HEK293T (cell line): ENCODE results near the gene IL21R.

ENCODE experiments used
- ARNT ChIP-seq: fragments of 450-650 bp; IDR thresholded peaks from 2 replicates; pipeline ENCODE4 v1.6.1; 2017; ENCODE audit warnings: mild to moderate bottlenecking
- BHLHE40 ChIP-seq: fragments of 450-650 bp; IDR thresholded peaks from 2 replicates; pipeline ENCODE4 v1.6.1; 2016; ENCODE audit warnings: mild to moderate bottlenecking, moderate library complexity, borderline replicate concordance
- CTBP1 ChIP-seq: fragments of 450-650 bp; IDR thresholded peaks from 2 replicates; pipeline ENCODE4 v1.6.1; 2016; ENCODE audit warnings: borderline replicate concordance
- ELF4 ChIP-seq: fragments of 450-650 bp; IDR thresholded peaks from 2 replicates; pipeline ENCODE4 v1.6.1; 2017; ENCODE audit warnings: antibody characterized with exemption
- FOXA1 ChIP-seq: fragments of 450-650 bp; IDR thresholded peaks from 2 replicates; pipeline ENCODE4 v1.6.1; 2016; ENCODE audit warnings: mild to moderate bottlenecking
- FOXM1 ChIP-seq: fragments of 450-650 bp; IDR thresholded peaks from 2 replicates; pipeline ENCODE4 v1.6.1; 2017; ENCODE audit warnings: mild to moderate bottlenecking, borderline replicate concordance
- L3MBTL2 ChIP-seq: fragments of 450-650 bp; conservative IDR thresholded peaks from 2 replicates; pipeline ENCODE4 v1.6.1; 2016; ENCODE audit warnings: mild to moderate bottlenecking
- NFRKB ChIP-seq: fragments of 450-650 bp; IDR thresholded peaks from 2 replicates; pipeline ENCODE4 v1.6.1; 2016; ENCODE audit warnings: mild to moderate bottlenecking, moderate library complexity
- SP1 ChIP-seq: fragments of 450-650 bp; IDR thresholded peaks from 2 replicates; pipeline ENCODE4 v1.6.1; 2017
- SUZ12 ChIP-seq: fragments of 450-650 bp; IDR thresholded peaks from 2 replicates; pipeline ENCODE4 v1.6.1; 2016; ENCODE audit warnings: mild to moderate bottlenecking
- ZNF384 ChIP-seq: fragments of 450-650 bp; IDR thresholded peaks from 2 replicates; pipeline ENCODE4 v1.6.1; 2016

DNA sequence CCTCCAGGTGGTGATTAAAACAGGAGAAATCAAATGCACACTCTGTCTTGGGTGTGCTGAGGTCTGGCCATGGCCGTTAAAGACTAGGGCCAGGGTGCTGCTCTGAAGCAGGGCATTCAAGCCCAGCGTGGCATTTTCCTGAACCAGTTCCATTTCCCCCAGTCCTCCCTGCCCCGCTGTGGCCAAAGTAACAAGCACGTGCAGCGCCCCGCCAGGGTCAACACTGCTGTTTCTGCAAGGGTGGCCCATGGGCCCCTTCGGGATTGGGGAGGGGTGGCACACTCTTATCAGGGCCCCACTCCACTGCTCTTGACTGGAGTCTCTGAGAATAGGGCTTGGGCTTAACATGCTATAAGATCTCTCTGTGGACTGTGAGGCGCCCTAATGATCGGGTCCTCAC, 72.9 kb downstream of the IL21R start:
- TF ChIP-seq CTBP1 (no peak), SP1 (no peak), FOXM1 (no peak), NFRKB (no peak), SUZ12 (no peak), ZNF384 (no peak), L3MBTL2 (no peak), ARNT (no peak), BHLHE40 (no peak), FOXA1 (no peak), ELF4 (no peak)
